ENCODE results near the gene ZBTB7B.

The ZBTB7B gene

DNA sequence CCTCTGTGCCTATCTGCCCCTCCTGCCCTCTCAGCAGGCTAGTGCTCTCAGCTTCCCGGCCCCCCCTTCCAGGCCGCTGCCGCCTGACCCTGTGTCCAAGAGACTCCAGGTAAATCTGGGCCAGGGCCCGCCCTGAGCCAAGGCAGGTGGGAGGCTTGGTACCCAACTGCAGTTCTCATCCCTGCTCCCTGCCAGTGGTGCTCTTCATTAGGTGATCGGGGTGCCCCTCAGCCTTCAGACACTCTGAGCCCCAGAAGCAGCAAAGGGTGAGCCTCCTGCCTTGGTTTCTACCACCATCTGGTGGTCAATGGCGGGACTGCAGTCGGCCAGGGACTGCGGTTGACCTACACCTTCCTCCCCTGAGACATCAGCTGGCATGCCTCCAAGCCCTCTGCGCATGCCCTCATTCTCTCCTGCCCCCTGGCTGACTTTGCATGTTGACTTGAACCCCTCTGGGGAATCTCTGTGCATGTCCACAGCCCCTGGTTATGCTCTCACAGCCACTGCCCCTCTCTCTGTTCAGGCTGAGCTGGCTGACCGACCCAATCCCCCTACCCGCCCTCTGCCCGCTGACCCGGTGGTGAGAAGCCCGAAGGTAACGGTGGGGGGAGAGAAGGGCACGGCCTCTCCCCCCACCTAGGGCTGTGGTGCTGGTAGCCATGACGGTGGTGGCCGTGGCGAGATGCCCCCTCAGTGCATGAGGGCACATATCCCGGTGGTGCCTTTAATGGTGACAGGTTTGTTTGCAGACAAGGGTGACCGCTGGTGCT, 59.0 kb downstream of the ZBTB7B start:
- DNase-seq (ENCODE audit: low read depth): no peak

DNA sequence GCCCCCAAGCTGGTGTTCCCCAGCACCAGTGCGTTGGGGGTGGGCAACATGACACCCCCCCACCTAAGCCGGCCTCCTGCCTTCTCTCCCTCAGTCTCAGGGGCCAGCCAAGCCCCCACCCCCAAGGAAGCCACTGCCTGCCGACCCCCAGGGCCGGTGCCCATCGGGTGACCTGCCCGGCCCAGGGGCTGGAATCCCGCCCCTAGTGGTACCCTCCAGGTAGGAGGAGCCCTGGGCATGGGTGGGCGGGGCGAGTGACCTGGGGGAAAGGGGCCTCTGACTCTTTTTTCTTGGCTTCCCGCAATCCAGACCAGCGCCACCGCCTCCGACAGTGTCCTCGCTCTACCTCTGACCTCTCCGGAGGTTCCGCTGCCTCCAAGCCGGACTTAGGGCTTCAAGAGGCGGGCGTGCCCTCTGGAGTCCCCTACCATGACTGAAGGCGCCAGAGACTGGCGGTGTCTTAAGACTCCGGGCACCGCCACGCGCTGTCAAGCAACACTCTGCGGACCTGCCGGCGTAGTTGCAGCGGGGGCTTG, 59.6 kb downstream of the ZBTB7B start:
- no peak for DNase-seq (ENCODE audit: low read depth)

DNA sequence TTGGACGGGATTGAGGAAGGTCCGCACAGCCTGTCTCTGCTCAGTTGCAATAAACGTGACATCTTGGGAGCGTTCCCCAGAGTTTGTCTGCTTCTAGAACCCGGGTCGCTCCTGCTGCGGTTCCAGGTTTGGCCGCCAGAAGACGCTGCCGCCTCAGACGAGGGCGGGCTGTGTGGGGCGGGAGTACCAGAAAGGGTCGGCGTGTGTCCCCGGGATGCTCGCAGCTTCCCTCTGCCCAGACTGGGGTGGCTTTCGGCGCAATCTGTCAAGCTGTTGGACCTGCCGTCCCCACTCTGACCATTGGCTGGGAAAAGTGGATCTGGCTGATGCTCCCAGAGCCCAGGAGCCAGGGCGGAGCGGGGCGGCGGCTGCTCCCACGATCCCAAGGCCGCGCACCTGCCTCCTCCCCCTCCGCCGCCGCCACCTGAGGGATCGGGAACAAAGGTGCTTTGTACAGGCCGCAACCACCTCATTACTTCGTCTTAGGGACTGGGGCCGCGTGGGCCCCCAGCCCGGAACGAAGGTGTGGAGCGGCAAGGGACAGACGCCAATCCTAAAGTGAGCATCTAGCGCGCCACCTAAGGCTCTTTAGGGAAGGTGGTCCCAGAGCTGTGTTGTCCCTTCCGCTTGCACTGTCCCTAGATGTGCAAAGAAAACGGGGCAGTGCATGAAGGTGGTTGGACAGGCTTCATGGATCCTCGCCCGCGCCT, 60.3 kb downstream of the ZBTB7B start:
- no peak for DNase-seq (ENCODE audit: low read depth)

DNA sequence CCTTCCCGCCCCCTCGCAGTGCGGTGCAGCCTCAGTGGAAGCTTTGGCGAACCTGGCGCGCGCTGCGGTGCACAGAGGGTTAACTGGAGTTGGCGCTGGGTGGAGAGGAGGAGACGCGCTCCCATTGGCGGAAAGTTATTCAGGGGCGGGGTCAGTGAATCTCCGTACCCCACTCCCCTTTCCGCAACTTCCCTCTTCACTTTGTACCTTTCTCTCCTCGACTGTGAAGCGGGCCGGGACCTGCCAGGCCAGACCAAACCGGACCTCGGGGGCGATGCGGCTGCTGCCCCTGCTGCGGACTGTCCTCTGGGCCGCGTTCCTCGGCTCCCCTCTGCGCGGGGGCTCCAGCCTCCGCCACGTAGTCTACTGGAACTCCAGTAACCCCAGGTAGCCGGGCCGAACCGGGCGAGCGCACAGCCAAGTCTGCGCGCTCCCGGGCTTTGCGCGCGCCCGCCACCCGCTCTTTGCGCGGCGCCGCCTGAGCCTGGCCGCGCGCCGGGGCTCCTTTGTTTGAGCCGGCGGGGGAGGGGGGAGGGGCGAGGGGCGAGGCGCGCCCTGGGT, 61.0 kb downstream of the ZBTB7B start, which contains the start of gene EFNA4:
Gene EFNA4 (plus strand): TSS at position 191 of the 561 bp plus-strand sequence. CDS start 84 bp downstream, at position 275.
- no peak for DNase-seq (ENCODE audit: low read depth)

DNA sequence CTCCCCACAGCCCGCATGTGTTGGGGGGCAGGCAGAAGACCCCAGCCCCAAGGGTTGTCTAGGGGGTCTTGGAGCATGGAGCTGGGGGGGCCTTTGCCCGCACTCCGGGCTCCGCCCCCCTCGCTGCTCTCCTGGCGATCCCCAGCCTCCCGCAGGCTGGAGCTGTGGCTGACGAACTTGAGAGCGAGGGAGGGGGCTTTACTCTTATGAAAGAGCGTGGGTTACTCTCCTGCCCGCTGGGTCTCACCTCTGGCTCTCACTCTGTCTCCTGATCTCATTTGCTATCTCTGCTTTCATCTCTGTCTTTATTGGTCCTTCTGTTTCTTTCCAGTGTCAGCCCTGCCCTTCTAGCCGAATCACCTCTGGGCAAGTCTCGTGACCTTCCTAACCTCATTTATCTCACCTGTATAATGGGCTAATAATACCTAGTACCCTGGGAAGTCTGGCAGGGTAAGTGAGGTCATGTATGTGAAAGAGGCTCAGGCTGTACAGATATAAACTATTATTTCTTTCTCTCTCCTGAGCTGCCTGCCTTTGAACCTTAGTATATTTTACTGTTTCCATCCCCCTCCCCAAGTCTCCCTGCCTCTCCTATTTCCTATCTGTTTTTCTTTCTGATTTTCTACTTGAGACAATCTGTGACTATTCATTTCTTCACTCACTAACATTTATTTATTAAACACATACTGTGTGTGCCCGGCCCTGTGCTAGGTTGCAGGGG, 61.7 kb downstream of the ZBTB7B start:
- DNase-seq (ENCODE audit: low read depth): no peak

DNA sequence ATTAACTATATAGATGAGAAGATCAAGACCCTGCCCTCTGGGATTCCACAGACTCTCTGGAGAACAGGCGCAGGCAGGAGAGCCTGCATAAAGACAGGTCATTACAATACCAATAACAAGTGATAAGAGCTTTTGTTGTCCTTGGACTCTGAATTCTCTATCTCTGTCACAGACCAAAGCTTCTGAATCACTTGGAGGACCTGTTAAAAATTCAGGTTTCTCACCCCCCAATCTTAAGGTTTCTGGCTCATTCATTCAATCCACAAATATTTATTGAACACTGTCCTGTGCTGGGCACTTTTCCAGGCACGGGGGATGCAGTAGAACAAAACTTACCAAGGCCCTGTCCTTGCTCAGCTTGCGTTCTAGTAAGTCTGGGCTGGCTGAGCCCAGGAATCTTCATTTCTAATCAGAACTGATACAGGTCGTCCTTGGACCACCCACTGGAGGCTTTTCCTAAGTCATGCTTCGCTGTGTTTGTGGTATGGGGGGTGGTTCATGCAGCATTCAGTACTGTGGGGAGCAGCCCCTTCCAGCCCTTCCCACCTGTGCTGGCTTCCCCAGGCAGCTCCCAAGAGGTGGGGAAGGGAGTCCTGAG, 62.3 kb downstream of the ZBTB7B start:
- DNase-seq (ENCODE audit: low read depth): no peak

DNA sequence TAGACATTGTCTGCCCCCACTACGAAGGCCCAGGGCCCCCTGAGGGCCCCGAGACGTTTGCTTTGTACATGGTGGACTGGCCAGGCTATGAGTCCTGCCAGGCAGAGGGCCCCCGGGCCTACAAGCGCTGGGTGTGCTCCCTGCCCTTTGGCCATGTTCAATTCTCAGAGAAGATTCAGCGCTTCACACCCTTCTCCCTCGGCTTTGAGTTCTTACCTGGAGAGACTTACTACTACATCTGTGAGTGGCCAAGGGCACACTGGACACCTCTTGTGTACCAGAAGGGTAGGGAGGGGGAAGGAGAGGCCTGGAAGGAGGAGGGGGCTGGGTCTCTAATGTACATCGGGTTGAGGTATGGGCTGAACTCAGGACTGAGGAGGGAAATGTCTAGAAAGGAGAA, 64.2 kb downstream of the ZBTB7B start:
- no peak for DNase-seq (ENCODE audit: low read depth)

All from HS-27A (cell line).